Epidermal melanocyte (primary cell): ENCODE data around the gene VPS37D.
"Not testable (repeated sequence)": the region's sequence is repeated elsewhere in the genome, so short reads cannot be mapped to it uniquely, and the experiment has no call there.

Experiments used
- DNase-seq: peaks from one replicate; pipeline ENCODE4 v3.0.0; 2011; ENCODE audit warnings: low spot score; ENCODE audit not compliant: insufficient read length

Gene VPS37D

DNA sequence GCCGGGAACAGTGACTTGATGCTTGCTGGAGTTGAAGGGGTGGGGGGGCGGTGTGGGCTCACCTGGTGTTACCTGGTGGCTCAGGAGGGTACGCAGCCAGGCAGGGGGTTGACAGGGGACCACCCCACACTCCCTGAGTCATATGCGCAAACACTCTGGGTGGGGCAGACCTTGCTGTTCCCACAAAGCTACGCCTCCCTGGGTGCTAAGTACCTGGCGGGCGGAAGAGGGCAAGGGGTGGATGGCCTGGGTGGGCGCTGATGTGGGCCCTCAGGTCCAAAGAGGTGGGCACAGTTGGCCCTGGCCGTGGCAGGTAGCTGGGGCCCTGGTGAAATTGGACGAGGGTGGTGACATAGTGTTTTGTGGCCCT, 37.9 kb downstream of the VPS37D start:
- no peak for DNase-seq

GRCh38 chr7:73706126-73707044, 38.8 kb downstream of the VPS37D start:
- DNase-seq: peak; percentile 17

GRCh38 chr7:73707045-73707631, 39.5 kb downstream of the VPS37D start:
- DNase-seq: peak; percentile 40

- no peak for DNase-seq
Measured at GRCh38 chr7:73708961-73709549, 41.4 kb downstream of the VPS37D start.

GRCh38 chr7:73712773-73713172, 45.1 kb downstream of the VPS37D start:
- peak; percentile 10 for DNase-seq

- DNase-seq: not testable (repeated sequence)
Measured at GRCh38 chr7:73713319-73713718, 45.7 kb downstream of the VPS37D start.

- DNase-seq: peak; percentile 70
Measured at GRCh38 chr7:73715648-73716317, 48.2 kb downstream of the VPS37D start.

DNA sequence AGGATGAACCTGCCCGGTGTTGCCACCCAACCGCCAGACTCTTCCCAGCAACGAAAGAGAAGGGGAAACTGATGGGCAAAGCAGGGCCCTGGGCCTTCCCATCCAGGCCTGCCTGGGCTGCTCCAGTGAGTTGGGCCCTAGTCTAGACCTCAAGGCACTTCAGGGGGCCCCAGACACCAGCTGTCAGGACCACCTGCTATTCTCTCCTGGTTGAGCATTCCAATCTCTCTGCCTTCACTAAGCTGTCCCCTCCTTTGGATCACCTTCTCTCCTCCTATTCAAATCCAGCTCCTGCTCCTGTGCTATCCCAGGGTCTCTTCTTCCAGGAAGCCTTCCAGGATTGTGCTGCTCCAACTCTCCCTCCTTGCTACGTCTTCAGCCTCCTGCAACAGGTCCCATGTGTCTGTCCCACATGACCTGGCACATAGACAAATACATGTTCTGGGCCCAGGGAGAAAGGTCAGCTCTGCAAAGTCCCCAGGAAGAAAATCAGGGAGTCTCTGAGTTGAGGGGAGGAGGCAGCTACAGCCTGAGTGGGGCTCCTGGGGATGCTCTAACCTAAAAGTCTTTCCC, 48.8 kb downstream of the VPS37D start:
- peak; percentile 10 for DNase-seq

GRCh38 chr7:73717025-73717807, 49.6 kb downstream of the VPS37D start:
- DNase-seq: peak; percentile 9

- no peak for DNase-seq
Measured at GRCh38 chr7:73717991-73718405, 50.4 kb downstream of the VPS37D start.

DNA sequence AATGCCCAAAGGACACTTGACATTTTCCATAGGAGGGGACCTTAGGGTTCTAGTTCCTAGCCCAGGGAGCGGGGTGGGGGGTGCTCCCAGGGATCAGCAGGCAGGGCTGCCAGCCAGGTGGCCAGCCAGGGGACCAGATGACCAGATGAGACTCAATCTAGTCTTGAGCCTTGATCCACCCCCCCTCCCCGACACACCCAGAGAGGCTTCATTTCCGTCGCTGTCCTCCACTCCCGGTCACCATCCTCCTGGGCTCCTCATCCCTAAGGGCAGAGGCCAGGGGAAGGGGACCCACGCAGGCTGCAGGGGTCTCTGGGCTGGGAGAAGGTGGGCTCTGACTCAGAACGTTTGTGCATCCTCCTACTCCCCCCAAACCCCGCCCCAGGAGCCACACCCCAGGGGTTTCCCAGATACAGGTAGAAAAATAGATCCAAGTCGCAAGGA, 50.8 kb downstream of the VPS37D start:
- no peak for DNase-seq

DNA sequence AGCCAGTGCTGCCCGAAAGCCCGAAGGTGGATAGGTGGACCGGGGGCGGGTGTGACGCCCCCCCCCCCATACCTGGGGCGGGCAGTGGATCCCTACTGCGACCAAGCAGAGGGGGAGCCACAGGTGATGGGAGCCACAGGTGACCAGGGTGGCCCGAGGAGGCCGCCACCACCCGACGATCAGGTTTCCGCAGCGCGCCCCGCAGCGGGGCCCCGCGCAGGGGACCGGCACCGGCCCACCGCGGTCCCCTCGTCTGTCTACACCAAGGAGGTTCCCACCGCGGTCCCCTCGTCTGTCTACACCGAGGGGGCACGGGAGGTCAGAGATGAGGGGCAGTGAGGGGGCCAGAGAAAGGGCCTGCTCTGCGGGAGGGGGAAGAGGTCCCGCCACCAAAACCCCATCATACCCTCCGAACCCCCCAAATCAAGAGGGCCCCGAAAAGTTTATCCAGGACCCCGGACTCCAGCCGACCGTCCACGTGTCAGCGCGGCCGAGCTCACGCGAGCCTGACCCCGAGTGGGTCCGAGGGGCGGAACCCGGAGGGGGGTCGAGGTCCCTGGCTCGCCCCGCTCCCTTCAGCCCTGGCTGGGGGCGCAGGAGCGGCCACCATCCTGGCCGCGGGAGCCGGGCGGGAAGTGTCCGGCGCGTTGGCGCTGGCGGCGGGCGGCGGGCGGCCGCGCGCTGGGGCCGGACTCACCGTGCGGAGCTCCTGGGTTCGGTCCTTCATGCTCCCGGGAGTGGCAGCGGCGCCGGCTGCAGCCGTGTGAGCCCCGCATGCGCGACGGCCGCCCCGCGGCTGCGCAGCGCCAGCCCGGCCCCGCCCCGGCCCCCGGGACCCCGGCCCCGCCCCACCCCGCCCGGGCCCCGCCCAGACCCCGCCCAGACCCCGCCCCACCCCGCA, 51.5 kb downstream of the VPS37D start, which contains the start of gene STX1A:
STX1A (minus strand) TSS at position 765 of the 901 bp plus-strand sequence; CDS start at position 727, 38 bp downstream.
- DNase-seq: peak; percentile 82

- no peak for DNase-seq
Measured at GRCh38 chr7:73719806-73720169, 52.2 kb downstream of the VPS37D start.

DNA sequence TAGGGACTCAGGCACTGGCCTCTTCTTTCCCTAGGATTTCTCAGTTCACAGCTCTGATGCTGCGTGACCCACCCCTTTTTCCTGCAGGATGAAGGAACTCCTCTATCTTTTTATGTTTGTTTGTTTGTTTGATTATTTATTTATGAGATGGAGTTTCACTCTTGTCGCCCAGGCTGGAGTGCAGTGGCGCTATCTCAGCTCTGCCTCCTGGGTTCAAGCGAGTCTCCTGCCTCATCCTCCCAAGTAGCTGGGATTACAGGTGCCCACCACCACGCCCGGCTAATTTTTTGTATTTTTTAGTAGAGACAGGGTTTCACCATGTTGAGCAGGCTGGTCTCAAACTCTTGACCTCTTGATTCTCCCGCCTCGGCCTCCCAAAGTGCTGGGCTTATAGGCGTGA, 52.8 kb downstream of the VPS37D start:
- not testable (repeated sequence) for DNase-seq

DNA sequence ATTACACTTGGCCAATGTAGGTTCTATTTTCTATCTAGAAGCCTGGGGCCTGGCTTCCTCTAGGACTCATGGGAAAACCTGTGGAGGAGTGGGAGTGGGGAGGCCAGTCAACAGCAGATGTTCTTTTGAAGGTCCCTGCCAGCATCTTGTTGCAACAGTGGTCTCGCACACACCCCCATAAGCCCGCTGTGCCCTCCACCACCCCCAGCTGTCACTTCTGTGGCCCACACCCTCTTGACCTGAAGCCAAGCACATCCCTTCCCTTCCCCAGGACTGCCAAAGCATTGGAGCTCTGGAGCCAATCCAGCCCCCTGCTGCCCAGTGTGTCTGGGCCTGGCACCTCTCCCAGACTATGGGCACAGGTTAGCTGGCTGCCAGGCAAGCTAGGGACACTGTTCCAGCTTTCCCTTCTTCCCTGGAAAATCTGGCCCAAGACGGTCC, 53.8 kb downstream of the VPS37D start:
- no peak for DNase-seq
